Putamen (tissue), 1 donor: Measurements from ENCODE around the gene TRIM58.

Source experiments
- DNase-seq: peaks from one replicate; pipeline ENCODE4 v3.0.0-alpha.2; 2016; ENCODE audit warnings: low spot score

Gene TRIM58, protein sequence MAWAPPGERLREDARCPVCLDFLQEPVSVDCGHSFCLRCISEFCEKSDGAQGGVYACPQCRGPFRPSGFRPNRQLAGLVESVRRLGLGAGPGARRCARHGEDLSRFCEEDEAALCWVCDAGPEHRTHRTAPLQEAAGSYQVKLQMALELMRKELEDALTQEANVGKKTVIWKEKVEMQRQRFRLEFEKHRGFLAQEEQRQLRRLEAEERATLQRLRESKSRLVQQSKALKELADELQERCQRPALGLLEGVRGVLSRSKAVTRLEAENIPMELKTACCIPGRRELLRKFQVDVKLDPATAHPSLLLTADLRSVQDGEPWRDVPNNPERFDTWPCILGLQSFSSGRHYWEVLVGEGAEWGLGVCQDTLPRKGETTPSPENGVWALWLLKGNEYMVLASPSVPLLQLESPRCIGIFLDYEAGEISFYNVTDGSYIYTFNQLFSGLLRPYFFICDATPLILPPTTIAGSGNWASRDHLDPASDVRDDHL

DNA sequence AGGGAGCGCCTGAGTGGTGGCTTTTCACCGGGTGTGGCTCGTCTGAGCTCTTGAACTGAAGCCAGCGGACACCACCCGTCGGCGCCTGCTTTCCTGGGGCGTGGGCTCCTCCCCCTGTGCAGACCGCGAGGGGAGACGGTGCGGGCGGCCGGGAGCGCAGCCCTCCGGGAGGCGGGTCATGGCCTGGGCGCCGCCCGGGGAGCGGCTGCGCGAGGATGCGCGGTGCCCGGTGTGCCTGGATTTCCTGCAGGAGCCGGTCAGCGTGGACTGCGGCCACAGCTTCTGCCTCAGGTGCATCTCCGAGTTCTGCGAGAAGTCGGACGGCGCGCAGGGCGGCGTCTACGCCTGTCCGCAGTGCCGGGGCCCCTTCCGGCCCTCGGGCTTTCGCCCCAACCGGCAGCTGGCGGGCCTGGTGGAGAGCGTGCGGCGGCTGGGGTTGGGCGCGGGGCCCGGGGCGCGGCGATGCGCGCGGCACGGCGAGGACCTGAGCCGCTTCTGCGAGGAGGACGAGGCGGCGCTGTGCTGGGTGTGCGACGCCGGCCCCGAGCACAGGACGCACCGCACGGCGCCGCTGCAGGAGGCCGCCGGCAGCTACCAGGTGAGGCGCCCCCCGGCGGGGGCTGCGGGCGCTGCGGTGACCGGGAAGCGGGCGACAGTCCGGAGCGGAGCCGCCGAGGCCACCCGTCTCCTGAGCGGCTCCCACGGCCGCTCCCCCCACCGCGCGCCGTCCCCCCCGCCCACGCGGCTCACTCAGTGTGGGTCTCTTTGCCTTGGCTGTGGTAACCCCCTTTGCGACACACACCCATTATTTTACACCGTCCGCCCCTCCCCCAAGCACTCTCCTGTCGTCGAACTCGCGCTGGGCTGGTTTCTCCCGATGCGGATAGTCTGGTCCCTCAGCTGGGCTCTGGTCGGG lies at the start of gene TRIM58:
TRIM58 (plus strand) TSS at position 119 of the 916 bp plus-strand sequence; CDS start at position 179, 60 bp downstream.
- DNase-seq, result no peak

DNA sequence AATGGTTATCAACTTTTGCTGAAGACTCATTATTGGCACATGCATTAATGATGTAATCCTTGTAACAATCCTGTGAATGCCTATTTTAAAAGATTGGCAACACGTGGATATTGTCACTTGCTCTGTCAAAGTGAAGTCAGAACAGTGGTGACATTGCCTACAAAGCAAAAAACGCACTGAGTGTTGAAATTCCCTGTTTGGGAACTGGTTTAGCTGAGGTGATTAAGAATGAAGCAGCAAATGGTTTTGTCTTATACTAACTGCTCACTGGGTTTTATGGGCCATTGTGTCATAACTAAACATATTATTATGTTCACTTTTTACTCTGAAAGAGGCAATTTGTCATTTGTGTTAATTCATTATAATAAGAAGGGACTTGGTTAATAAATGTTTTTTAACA lies 44.4 kb upstream of the TRIM58 start:
- DNase-seq, result no peak

DNA sequence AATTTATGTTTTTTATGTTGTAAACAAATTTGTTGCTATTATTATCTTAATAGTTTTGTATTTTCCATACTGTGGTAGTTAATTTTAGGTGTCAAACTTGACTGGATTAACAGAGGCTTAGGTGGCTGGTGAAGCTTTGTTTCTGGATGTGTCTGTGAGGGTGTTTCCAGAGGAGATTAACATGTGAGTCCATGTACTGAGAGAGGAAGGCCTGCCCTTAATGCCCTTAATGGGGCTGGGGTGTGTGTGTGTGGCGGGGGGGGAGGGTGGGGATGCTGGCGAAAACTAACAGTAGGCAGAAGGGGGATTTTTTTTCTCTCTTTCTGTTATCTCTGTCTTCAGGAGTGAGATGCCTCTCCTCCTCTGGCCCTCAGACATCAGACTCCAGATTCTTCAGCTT lies 34.9 kb upstream of the TRIM58 start:
- DNase-seq, result no peak

DNA sequence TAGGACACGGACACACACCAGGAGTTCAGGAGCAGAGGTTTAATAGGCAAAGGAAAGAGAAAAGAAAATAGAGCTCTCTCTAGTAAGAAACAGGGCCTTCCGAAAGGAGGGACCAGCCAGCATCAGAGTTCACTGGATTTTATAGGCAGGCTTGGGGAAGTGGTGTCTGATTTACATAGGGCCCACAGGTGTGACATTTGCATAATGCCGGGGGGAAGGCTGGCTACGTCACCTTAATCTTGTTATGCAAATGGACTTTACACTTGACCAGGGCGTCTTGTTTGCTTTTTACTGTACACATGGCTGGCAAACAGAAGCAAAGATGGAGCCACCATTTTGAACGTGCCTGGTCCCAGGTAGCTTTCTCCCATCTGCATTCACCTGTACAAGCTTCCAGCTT lies 33.0 kb upstream of the TRIM58 start, which contains the start of gene OR14A16:
OR14A16 (minus strand) TSS at position 97 of the 400 bp plus-strand sequence. CDS start 8,390 bp downstream, outside the sequence.
- no peak for DNase-seq

DNA sequence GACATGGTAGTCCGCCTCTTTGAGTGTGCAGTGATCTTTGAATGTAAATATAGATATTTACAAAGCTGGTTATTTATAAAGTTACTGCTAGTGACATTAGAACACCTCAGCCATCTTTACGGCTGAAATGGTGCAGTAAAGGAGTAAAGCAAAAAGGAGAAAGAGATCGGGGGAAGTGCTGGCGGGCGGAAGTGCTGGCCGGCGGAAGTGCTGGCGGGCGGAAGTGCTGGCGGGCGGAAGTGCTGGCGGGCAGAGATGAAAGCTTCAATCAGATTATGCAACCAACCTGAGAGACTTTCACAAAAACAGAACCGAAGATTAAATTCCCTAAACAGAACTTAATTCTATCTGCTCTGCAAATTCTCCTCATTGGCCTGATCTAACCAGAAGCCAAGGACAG lies 31.6 kb upstream of the TRIM58 start:
- DNase-seq, result no peak

DNA sequence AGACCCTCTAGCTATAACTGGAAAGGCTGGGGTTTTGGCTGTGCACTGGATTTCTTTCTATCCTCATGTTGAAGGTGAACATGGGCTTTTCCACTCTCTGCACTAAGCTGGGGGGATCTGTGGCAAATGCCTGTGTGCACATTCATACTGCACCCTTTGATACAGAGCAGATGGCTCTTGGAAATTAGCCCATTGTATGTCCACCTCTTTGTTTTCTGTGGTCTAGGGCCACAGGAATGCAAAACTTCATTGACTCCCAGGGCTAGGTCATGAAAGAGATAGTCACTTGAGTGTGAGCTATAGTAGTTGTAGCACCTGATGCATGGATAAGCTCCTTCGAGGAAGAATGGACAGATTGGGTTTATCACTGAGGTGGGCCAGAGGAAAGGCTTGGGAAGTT lies 27.3 kb upstream of the TRIM58 start:
- no peak for DNase-seq

DNA sequence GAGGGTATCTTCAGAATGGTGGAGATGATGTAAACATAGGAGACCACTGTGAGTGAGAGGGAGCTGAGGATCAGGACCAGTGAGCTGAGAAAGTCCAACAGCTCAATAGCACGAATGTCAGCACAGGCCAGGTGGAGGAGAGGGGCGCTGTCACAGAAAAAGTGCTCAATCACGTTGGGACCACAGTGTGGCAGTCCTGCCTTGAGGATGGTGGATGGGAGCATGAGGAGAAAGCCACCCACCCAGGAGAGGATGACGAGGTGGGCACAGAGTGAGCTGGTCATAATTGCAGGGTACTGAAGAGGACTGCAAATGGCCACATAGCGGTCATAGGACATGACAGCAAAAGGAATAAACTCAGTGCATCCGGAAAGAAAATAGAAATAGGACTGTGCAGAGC lies 23.4 kb upstream of the TRIM58 start:
- no peak for DNase-seq

DNA sequence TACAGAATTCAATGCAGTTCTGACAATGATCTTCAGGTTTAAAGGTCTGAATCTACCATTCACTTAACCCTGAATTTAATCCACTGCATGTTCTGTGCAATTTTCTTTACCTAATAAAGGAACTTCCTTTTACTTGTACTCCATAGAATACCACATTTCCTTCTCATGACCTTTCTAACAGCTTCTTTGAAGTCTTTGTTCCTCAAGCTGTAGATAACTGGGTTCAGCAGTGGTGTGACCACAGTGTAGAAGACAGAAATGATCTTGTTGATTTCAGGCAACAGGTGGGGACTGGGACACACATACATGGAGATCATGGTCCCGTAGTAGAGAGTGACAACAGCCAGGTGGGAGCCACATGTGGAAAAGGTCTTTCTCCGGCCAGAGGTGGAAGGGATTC lies 16.2 kb upstream of the TRIM58 start:
- DNase-seq, result no peak

DNA sequence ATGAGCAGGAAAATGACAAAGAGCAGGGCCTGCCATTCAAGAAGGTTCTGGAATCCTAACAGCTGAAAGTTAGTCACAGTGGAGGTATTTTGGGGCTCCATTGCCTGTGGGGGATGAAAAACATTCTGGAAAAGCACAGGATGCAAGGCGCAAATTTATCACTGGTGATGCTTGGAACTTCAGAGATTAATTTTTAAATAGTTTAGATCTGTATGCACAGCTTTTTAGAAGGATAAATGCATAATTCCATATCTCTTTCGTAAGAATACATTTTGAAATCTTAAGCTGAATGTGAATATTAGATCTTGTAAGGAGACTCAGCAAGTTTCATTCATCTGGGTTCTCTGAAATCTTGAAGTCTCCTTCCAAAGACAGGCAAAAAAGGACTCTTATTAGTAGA lies 15.2 kb upstream of the TRIM58 start, which contains the start of gene OR11L1:
OR11L1 (minus strand) TSS at position 101 of the 400 bp plus-strand sequence; CDS start at position 101, 0 bp downstream.
- no peak for DNase-seq

DNA sequence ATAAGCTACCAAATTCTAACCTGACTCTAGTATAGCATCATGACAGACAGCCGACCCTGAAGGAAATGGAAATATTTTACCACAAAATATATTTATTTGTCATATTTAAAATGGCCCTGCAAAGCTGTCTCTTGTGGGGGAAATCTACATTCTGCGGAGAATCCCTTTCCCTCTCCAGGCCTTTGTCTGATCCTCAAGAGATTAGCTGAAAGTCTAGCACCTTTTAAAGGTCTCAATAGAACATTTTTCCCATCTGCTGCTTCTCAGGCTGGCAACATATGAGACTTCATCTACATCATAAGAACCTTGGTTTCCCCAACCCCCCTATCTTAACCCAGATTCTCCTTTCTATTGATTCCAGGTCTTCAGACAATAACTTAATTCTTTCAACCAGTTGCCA lies 13.6 kb upstream of the TRIM58 start:
- DNase-seq, result no peak

DNA sequence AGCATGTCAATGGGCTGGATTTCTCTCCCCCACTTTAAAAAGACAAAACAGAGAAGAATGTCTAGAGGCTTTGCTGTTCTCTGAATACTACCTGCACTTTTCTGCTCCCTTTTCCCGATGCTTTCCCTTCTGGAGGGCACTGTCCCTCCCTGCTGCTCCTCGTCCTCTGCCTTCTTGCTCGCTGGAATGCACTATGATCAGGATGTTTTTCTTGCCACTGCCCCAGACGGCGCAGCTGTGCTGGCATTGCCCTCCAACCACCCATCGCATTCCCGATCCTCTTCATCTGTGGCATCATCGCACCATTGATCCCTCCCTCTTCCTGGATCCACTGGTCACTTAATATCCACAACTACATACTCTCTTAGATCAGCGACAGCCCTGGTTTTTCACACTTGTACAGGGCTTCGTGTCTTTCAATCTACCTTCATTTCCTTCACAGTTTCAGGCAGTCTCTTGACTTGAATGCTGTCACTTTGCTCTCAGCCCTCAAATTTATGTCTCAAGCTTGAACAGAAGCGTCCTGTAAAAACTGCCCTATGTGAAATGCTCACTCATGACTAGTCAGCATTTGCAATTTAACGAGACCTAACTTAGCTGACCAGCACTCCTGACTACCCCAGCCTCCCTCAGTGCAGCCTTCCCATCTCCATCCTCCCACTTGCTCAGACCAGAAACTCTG lies 11.8 kb upstream of the TRIM58 start:
- no peak for DNase-seq

DNA sequence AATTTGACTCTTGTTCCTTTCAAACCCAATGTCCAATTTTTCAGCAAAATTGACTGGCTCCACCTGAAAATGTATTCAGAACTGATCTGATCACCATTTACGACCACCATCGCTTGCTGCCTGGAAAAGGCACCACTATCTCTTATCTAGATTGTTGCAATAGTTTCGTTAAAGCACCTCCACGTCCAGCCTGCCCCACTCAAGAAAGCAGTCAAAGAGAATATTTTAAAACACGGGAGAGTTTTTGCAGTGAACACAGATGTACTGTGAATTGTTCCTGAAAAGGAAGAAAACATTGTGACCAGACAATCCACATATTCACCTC lies 11.3 kb upstream of the TRIM58 start:
- DNase-seq, result no peak

DNA sequence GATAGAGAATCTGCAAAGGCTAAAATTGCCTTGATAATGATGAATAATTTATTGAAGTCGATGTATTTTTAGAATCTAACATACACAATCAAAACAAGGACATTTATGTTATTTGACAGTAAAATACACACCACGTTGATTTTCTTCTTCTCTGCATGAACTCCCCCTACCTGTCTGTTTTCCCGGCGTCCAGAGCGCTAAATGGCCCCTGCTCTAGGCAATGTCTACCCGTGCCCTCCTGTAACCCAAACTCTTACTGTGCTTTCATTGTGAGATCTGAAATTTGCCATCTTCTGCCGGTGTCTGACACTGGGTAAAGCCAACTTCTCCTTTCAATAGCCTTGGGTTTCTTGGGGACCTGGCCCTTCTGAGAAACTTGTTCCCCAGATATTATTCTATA lies 8.6 kb upstream of the TRIM58 start:
- no peak for DNase-seq

DNA sequence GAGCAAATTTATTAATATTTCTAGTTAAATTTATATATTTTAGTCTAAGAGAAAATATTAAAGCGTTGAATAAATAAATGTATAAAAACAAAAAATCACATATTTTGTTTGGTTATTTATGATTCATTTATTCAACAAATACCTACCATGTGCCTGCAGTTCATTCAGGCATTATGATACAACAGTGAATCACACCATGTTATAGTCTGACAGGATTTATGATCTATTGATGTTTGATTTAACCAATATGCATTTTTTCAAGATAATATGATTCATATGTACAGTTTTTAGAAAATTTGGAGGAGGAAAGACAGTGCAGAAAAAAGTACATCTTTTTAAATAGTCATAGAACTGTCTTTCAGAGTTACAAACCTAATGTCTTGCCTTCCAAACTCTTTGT lies 7.4 kb upstream of the TRIM58 start:
- no peak for DNase-seq

DNA sequence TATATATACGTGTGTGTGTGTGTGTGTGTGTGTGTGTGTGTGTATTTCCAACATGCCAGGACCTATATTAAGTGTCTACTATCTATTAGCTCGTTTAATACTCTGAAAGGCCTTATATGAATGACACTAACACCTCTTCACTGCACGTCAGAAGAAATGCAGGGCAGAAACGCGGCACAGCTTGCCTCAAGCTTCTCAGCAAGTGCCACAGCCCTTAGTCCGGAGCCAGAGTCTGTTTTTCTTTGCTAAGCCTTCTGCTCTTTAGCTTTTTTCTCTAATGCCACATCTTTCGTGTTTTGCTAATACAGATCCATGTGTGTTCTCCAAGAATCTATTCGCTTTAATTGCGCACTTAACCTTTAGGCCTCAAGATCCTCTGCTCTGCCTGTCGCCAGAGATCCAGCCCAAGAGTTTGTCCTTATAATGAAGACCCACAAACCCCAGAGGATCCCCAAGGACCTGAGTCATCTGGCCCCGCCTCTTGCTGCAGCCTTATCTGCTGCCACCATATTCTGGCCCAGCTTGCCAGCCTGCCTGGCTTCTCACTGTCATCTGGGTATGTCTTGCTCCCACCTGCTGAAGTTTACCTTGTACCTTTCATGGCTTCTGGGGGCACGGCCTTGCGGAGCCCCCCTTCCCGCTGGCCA lies 2.0 kb upstream of the TRIM58 start:
- DNase-seq, result no peak

DNA sequence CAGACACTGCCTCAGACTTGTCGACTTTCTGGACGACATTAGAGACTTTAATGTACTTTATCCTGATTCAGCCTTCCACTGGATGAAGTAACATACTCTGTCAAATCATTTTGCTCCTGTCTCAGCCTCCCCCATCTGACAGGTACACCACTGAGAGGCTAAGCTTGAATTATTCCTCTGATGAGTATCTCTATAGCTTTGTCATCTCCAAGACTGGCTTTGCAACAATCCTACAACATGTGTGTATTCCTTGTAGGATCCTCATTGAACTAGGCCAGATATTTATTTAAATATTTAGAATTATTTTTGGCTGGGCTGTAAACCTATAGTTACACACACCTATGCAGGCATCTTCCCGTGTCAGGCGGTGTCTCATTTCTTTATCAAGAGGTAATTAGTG lies 1.1 kb upstream of the TRIM58 start:
- no peak for DNase-seq

DNA sequence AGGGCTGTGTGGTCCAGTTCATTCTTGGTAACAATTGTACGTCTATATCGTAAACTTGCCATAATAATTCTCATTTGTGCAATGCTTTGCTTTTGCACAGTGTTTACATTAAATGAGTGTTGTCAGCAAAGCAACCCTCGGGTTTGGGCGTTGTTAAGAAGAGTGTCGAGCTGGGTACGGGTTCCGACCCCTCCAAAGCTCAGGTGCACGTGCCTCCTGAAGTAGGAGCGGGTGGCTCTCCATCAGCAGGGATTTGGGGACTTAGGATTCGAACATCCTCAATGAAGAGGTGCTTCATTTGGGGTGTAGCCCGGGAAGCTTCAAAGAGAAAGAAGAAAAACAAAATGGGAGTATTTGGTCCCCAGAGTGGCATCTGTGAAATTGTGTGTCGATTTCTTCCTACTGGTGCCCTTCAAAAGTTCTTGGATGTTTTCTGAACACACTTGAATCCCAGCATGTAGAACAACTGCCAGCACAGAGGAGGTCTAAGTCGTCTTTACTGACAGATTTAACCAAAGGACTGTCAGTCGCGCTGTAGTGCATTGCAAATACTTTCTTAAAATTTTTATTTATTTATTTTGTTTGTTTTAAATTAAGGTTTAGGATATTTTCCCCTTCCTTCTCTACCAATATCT lies 1.1 kb downstream of the TRIM58 start:
- DNase-seq, result no peak

DNA sequence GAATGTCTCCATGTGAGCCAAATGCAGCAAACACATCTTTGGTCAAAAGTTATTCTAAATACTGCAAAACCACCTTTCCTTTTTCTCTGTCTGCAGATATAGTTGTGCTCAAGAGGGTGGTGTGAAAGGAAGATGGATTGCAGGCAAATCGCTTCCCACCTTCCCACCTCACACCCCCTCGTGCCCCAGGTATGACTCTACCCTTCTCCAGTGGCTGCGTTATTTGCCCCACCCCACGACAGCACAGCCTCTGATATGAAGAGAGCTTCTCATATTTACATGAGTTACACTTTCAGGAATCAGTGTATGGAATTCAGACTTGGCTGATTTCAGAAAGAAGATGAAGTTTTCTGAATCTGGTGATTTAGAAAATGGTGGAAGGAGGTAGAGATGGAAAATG lies 5.8 kb downstream of the TRIM58 start:
- no peak for DNase-seq

DNA sequence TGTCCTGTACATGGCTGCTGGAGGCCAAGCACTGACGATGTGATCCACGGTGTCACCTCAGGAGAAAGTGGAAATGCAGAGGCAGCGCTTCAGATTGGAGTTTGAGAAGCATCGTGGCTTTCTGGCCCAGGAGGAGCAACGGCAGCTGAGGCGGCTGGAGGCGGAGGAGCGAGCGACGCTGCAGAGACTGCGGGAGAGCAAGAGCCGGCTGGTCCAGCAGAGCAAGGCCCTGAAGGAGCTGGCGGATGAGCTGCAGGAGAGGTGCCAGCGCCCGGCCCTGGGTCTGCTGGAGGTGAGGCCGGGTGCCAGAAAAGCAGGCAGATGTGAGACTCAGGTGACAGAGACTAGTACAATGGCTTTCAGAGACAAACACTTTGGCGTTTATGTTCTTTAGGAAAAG lies 7.7 kb downstream of the TRIM58 start:
- no peak for DNase-seq

DNA sequence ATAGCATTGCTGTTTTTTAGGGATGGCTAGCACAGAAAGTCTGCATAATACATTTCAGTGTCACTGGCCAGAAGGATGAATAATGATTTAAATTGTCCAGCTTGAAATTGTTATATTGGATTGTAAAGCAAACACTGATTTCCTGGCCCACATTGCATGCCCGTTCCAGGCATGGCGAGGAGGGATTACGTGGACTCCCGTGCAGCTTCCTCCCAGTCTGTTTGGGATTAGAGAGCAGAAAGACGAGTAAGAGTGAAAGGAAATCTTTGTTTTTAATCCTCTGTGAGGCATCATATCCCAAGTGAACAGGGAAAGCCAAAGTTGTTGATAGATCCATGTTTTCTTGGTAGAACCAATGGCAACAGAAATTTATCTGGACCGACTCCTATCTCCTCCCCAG lies 8.4 kb downstream of the TRIM58 start:
- DNase-seq, result no peak

DNA sequence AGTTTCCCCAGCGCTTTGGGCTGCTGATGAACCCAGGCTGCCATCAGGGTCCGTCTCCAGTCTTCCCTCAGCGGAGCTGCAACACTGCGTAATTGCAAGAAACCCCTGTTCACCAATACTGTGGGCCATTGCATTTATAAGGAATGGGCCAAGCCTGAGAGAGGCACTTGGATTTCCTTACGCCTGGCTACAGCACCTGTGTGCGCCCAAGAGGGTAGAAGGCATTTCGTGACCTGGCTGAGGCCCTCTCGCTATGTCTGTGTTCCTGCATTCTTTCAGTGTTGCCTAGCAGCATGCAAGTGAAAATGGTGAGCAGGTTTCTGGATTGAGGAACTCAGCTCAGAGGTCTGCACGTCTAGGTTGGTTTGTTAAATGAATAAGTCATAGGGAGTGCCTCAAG lies 26.4 kb downstream of the TRIM58 start:
- DNase-seq, result no peak
